NCI-H1105 (cell line): ENCODE data around the gene PSMB3.

ENCODE experiments used
- DNase-seq: peaks from one replicate; lab custom pipeline; 2025; lab: John Stamatoyannopoulos, UW

The PSMB3 gene

DNA sequence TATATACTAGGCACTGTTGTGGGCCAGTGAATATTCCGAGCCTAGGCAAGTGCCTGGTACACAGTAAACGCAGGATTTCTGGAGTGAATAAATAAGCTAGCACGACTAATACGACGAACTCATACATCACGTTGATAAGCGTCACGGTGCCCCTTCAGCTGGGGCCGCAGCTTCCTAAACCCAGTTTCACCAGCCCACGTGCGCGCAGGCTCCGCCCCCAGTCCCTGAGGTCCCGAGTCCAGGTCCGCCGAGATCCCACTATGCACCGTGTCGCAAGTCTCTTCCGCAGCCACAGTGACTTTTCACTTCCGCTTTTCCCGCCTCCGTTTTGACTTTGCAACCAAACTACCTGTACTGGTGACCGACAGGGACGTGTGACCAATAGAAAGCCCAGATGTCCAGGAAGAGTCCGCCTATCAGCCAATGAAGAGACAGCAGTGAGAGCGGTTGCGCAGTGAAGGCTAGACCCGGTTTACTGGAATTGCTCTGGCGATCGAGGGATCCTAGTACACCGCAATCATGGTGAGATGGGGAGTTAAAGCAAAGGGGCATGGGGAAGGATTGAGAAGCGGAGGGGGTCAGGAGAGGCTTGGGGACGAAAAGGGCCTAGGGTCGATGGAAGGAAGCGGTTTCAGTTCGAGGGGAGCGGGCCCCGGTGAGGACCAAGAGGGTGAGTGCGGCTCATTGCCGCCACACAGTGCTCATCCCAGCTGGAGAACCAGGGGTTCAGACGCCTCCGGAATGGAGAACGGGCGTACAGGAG, at the start of gene PSMB3:
Gene PSMB3, plus strand, starts transcription at position 434 of the 763 bp plus-strand sequence. Its CDS starts 86 bp downstream, at position 520.
- DNase-seq = peak; percentile 96

DNA sequence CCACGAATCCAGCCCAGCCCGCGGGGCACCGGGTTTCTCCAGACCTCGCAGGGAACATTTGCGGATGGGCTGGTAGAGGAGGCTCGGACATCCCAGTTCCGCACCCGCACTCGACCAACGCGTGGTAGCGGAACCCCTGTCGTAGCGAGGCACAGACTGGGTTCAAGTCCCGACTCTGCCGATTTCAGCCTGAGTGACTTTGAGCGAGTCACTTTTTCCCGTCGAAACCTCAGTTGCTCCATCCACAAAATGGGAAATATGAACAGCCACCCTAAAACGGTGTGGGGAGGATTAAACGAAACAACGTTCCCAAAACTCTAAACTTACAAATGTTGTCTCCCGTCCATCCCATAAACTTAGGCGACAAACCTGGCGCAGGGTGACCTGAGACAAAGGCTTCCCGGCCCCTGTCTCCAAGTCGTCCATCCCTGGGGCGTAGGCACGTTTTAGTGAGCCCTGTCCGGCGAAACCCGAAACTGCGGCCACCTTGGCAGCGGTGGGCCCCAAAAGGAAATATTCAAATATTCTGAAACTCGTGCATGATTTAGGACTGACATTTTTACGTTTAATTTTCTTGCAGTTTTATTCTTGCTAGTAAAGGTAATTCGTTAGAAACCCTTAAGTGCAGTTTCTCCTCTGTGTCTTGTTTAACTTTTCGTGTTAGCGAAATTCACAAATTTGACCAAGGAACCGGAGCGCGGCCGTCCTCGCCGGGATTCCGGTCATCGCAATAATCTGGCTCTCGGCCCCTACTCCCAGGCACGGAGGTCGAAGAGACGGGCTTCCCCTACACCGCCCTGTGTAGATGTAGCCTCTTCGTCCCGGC, 49.4 kb upstream of the PSMB3 start:
- no peak for DNase-seq

DNA sequence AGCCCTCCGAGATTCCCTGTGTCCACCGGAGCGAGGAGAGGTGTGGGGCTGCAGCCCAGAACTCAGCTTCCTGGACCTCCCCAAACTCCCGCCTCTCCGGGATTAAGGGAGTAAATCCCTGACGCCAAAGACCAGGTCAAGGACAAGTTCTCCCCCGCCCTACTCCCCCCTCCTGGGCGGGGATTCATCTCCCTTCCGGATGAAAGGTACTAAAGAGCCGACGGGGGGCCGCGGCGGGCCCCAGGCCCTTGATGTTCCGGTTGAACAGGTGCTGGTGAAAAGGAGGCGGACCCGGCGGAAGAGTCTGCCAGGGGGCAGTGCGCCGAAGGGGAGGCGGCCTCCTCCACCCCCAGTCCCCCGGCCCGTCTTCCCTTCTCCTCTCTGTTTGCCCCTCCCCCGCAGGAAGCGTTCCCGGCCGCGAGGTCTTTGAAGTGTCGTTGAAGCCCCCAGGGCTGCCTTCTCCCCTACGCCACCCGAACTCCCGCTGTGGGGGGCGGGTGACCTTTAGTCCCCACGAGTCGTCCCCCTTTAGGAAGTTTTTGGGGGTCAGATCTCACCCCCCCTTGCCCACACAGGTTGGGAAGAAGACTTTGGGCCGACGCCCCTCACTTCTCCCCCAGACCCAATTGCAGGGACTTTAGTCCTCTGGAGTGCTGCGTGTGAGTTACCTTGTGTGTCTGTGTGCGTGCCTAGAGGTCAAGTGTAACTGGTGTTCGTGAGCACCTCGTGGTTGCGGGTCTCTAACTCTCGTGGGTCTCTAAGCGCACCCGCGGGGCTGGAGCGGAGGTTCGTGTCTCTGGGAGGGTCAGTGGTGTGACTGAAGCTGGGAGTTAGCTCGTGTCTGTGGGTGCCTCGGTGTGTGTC, 48.6 kb upstream of the PSMB3 start:
- DNase-seq = peak; percentile 84

DNA sequence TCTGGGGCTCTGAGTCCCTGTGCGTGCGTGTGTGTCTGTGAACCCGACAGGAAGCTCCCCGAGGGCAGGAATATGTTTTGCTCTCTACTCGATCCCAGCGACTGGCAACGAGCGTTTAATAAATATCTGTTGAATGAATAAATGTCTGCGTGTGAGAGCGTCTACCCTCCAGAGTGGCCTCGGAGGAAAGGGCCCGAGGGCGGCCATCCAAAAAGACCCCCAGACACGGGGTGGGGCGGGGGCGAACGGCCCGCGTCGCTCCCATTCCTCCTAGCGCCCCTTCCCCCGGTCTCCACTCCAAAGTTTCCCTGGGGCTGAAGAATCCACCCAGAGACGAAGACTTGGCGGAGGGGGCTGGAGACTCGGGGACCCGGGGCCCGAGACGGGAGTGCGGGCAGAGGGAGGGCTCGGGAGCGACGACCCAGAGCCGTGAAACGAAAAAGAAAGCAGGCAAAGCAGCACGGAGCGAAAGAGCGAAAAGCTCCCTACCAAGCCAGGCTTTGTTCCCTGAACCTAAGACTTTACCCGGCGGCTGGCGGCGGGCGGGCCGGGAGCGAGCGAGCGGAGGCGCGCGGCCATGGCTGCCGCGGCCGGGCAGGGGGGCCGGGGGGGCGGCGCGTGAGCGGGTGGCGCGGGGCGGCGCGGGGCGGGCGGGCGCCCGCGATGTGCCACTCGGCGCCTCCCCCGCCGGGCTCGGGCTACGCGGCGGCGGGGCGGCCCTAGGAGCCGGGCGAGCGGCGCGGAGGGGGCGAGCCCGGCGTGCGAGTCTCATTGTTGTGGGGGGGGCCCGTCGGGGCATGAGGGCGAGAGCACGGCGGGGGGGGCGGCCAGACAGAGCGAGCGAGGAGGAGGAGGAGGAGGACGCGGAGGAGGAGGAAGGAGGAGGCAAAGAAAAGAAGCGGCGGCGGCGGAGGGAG, 47.7 kb upstream of the PSMB3 start, which contains the start of gene MLLT6:
Gene MLLT6, plus strand, starts transcription at position 668 of the 917 bp plus-strand sequence. CDS start 360 bp downstream, outside the sequence.
- peak; percentile 69 for DNase-seq

DNA sequence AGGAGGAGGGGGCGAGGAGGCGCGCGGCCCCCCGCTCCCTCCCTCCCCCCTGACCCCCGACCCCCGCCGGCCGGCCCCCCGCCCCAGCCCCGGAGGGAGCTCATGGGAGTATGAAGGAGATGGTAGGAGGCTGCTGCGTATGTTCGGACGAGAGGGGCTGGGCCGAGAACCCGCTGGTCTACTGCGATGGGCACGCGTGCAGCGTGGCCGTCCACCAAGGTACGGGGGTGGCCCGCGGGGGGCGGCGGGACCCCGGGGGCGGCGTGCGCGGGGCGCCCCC, 47.1 kb upstream of the PSMB3 start:
- DNase-seq = no peak

DNA sequence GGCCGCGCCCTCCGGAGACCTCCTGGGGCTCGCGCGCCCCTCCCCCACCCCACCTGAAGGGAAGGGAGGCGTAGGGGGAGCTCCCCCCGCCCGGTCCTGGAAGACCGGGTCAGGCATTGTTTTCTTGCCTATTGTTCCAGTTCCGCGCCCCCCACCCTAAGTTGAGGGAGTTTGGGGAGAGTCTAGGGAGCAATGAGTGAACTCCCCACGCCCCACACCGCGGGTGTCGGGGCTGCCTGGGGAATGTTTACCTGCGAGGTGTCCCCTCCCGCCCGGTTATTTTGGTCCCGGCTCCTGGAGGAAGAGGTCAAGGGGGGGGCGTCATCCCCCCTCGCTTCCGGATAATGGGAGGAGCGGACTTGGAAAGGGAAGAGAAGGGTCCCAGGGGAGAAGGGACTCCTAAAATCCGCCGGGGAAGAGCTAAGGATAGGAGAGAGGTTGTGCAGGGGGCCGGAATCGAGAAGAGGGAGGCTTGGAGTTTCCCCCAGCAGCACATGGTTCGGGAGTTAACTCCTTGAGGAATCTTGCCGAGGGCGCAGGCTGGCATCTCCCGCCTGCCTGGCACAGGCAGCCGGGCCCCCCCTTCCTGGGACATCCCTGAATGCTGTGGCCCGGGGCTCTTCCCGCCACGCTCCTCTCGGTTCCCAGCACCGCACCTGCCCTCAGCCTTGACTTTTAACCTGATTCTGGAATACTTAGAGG, 46.6 kb upstream of the PSMB3 start:
- DNase-seq = peak; percentile 25

DNA sequence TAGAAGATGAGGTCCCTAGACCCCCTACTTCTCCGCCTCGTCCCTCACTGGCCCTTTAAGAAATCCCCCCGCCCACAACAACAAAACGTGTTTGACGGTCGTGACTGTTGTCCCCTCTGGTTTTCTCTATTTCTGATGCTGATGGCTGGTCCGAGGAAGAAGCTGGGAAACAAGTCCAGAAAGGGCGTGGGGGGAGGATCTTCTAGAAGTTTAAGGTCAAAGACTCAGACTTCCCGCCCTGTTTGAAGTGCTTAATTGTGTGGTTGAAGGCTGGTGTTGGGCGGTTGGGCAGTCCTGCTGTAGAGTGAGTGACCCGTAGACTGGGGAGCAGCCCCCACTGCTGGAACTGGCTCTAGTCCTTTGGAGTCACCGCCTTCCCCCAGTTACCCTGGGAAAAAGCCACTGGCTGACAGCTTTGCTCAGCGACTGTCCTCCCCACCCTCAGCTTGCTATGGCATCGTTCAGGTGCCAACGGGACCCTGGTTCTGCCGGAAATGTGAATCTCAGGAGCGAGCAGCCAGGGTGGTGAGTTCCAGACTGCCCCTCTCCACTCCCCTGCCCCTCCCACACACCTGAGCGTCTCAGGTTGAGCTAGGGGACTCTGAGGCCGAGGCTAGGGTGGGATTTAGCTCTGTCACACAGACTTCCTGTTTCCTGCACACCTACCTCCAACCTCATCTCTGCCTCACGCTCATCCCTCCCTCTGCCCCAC, 45.9 kb upstream of the PSMB3 start:
- DNase-seq = no peak

DNA sequence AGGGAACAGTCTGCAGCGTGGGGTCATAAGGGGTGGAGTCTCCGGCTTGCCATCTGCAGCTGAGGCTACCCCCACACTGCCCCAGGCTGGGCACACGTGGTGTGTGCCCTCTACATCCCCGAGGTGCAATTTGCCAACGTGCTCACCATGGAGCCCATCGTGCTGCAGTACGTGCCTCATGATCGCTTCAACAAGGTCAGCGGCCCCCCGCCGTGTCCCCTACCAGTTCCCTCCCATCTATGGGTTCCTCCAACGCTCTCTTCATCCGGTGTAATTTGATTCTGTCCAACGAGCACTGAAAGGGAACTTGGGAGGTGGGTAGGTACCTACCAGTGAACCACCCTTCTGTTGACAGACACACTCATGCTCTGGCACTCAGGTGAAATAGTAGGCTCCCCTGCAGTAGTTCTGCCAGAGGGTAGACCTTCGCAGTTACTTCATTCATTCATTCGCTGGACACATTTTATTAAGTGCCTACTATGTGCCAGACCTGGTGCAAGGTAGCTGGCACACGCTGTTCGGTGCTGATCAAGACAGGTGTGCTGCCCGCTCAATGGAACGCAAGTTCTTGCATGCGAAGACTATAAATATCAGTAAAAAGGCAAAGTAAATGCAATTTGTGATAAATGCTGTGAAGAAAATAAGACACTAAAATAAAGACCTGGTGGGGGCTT, 44.7 kb upstream of the PSMB3 start:
- DNase-seq = no peak

DNA sequence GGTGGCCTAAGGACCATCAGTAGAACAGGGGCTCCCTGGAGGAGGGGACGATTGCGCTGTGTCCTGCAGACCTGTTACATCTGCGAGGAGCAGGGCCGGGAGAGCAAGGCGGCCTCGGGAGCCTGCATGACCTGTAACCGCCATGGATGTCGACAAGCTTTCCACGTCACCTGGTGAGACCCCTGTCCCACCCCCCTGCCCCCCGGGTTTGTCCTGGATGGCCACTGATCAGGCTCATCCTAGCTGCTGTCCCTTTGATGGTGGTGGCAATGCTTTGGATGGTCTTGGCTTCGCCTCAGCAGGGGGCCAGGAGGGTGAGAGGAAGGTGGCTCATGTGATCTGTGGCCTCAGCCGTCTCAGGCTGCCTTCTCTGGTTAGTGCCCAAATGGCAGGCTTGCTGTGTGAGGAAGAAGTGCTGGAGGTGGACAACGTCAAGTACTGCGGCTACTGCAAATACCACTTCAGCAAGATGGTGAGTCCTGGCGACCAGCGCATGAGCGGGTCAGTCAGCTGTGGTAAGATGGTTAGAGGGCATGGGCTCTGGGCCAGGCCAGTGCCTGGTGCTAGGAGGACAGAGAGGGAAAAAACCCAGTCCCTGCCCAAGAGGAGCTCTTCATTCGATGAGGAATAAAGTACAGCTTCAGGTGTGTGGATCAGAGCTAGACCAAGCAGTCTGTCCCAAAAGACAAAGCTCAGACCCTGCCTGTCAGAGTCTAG, 43.3 kb upstream of the PSMB3 start:
- no peak for DNase-seq

DNA sequence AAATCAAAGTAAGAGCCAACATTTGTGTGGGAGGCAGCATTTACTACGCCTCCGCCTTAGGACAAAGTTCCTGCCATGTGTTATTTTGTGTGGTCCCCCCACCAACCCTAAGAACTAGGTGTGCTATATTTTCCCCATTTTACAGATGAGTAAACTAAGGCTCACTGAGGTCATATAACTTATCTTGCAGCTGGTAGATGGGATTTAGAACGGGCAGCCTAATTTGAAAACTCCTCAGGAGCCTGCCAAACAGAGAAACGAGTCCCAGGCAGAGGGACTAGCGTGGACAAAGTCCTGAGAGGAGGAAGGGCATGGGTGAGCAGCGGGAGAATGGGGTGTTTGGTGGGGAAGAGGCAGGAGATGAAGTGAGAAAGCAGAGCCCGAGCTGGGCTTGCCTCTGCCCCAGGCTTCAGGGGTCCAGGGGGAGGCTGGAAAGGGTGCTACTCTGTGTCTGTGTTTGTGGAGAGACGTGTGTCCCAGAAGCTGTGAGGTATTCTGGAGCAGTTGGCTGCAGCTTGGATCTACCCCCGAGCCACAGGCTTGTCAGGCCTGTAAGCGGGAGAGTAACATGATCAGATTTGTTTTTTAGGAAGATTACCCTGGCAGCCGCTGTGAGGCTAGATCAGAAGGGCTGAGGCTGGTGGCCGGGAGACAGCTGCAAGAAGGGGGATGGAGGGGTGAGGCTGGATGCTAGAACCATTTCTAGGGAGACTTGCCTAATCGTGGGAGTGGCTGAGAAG, 42.5 kb upstream of the PSMB3 start:
- DNase-seq = no peak

DNA sequence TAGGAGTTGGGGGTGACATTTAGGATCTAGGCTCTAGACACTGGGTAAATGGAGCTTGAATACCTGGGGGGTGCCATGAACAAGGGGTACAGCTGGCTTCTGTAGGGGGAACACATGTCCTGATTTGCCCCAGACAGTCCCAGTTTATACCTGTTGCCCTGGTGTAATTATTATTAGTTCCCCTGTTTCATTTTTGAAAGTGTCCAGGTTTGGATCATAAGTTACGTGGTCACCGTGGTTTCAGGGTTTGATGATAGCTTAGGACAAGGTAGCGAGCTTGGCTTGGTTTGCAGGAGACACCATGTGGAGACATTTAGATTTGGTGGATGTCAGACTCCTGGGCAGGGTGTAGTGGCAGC, 42.0 kb upstream of the PSMB3 start:
- DNase-seq = no peak

DNA sequence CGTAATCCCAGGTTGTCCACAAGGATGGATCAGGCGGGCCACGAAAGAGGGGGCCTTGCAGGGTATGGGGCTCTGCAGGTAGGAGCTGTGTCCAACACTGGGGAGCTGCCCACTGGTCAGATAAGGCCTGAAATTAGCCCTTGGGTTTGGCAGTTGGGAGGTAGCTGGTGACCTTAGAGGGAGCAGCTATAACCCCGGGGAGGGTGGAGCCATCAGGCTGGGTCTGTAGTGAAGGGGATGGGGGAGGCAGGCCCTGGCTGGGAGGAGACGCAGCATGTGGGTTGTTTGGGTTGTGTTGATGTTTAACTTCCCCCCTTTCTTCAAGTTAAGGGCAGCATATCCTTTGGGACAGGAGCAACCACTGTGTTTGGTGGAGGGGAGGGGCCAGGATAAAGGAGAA, 41.6 kb upstream of the PSMB3 start:
- DNase-seq = no peak

DNA sequence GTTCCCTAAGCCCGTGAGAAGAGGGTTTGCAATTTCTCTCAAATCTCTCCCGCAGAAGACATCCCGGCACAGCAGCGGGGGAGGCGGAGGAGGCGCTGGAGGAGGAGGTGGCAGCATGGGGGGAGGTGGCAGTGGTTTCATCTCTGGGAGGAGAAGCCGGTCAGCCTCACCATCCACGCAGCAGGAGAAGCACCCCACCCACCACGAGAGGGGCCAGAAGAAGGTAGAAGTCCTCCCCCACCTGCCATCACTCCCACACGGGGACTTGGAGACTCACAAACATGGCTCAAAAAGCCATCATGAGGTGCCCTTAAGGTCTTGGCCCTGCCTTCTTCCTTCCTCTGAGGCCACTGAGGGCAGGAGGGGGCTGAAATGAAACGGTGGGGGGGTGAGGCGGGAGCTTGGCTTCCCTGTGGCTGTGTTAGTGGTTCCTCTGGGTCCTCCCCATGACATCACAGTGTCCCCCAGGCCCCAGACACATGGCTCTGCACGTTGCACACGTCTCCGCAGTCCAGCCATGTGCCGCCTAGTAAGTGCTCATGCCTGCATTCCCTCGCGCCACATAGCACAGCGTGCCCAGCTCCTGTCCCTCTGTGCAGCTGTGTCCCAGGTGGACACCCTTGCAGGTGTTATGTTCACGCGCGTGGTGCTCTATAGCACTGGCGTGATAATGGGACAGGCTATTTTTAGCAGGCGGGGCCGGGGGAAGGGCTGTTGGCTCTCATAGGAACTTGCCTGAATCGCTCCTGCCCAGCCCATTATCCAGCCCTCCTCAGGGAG, 40.6 kb upstream of the PSMB3 start:
- DNase-seq = no peak

DNA sequence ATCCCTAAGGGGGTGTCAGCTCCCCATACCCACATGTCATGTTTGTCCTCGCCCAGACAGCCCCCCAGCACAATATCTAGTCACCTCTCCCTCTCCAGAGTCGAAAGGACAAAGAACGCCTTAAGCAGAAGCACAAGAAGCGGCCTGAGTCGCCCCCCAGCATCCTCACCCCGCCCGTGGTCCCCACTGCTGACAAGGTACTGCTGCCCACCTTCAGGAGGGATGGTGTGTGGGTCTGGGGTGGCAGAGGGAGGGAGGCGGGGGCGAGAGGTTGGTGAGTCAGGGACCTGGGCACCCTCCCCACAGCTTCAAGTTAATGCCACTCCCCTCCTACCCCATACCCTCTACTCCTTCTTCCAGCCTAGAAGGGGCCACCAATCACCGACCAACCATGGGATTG, 39.9 kb upstream of the PSMB3 start:
- DNase-seq = no peak

DNA sequence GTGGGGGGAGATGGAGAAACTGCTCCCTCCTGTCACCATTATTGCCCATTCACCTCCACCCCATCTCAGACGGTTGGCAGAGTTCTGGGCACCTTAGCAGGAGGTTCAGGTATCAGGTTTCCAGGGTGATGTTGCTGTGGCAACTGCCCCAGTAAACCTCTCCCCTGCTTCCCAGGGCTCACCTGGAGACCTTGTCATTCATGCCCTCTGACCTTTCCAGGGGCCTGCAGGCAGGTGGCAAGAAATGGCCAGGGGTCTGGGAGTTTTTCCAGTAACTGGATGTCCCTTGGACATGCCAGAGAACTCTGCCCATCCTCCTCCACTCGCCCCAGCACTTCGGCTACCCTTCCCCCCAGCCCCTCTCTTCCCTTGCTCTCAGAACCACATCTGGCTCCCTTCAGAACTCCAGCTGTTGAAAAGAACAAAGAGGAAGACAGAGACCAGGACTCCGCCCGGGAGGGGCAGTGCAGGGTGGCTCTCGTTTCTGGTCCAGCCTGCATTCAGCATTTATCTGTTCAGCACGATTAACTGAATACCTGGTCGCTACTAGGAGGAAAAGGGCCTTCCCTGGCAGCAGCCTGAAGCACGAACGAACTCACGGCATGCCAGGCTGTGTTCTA, 39.0 kb upstream of the PSMB3 start:
- DNase-seq = no peak

DNA sequence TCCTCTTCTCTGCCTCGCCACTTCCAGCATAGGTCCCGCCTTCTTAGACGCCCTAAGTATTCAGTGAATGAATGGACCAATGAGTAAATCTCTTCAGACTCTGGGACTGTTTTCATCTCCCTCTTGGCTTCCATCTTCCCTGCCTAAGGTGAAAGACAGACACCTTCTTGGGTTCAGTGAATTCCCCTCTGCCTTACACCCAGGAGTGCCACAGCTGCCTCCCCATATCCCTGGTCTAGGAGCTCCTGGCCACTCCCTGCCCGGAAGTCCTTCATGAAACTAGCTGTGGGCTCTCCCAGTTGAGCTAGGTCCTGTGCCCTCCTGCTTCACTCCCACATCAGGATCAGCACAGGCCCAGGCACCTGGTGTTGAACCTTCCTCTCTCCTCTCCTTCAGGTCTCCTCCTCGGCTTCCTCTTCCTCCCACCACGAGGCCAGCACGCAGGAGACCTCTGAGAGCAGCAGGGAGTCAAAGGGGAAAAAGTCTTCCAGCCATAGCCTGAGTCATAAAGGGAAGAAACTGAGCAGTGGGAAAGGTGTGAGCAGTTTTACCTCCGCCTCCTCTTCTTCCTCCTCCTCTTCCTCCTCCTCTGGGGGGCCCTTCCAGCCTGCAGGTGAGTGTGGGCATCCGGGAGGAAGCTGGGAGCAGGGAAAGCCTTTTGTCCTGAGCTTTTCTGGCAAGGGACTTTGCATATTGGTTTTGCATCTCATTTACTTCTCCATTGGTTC, 37.2 kb upstream of the PSMB3 start:
- DNase-seq = no peak
